ENCODE data around the gene ZNF580.

Gene ZNF580

GRCh38 chr19:55606471-55606787, 34.4 kb upstream of the ZNF580 start:
- no peak for DNase-seq (ENCODE audit: low read depth in 2 of 2)

DNA sequence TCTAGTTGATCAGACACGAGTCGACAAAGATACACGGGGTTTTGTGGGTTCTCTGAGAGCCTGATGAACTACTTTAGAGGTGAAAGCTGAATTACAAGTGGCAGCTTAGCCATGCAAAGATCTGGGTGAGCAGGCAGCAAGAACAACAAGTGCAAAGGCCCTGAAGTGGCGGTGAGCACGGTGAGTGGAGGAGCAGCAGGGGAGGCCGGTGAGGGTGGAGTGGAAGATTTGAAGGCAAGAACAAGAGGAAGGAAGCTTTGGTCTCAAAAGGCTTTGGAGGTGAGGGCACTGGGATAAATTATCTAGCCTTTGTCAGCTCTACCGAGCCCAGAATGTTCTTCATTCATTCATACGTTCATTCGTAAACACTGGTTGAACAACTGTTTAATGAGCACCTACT, 34.0 kb upstream of the ZNF580 start:
- DNase-seq (ENCODE audit: low read depth in 2 of 2): no peak

DNA sequence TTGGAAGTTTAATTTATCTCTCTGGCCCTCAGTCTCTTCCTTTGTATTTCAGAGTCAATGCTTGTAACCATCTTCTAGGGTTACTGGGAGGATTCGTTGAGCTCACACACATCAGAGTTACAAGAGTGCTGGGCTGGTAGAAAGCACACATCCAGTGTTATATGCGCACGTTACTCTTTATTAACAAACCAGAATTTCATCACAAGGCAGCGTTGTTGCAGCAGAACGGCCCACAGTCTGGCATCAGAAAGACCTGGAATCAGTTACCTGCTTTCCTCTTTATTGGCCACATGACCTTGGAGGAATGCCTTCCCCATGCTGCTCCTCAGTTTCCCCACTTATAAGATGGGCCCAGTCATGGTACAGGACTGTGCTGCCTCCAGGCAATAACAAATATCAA, 31.5 kb upstream of the ZNF580 start:
- DNase-seq (ENCODE audit: low read depth in 2 of 2): no peak

GRCh38 chr19:55611300-55611982, 29.4 kb upstream of the ZNF580 start:
- DNase-seq (ENCODE audit: low read depth in 2 of 2): no peak

DNA sequence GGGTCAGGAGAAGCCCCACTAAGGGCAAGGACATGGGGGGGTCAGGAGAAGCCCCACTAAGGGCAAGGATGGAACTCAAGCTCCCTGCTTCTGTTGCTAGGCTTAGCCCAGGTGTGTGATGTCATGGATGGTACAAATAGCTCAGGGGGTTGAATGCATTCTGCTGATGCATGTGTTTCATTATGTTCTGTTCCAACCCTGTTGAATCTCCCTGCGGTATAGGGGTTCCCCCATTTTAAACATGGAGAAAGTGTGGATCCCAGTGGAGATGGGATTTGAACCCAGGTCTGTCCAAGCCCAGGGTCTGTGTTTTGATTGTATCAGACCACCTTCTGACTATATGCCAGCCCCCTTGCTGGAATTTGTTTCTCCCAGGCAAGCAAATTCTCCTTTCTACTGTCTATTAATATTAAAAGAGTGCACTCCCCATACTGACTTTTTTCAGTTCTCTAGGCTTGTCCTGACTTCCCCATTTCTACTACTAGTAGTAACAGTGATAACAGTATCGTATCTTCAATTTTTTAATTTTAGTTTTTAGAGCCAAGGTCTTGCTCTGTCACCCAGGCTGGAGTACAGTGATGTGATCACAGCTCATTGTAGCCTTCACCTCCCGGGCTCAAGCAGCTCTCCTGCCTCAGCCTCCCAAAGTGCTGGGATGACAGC, 28.7 kb upstream of the ZNF580 start:
- DNase-seq (ENCODE audit: low read depth in 2 of 2): no peak

DNA sequence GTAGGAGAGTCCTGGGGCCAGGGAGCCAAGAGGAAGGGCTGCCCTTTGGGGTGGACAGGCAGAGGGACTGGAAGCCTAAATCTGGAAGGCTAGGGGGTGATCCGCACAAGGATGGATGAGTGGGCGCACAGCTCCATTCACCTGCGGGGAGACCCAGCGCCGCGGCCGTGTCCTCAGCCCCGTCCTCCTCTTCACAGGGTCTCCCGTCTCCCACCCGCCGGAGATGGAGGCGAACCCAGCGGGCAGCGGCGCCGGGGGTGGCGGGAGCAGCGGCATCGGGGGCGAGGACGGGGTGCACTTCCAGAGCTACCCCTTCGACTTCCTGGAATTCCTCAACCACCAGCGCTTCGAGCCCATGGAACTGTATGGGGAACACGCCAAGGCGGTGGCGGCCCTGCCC, 27.4 kb upstream of the ZNF580 start:
- no peak for DNase-seq (ENCODE audit: low read depth in 2 of 2)

DNA sequence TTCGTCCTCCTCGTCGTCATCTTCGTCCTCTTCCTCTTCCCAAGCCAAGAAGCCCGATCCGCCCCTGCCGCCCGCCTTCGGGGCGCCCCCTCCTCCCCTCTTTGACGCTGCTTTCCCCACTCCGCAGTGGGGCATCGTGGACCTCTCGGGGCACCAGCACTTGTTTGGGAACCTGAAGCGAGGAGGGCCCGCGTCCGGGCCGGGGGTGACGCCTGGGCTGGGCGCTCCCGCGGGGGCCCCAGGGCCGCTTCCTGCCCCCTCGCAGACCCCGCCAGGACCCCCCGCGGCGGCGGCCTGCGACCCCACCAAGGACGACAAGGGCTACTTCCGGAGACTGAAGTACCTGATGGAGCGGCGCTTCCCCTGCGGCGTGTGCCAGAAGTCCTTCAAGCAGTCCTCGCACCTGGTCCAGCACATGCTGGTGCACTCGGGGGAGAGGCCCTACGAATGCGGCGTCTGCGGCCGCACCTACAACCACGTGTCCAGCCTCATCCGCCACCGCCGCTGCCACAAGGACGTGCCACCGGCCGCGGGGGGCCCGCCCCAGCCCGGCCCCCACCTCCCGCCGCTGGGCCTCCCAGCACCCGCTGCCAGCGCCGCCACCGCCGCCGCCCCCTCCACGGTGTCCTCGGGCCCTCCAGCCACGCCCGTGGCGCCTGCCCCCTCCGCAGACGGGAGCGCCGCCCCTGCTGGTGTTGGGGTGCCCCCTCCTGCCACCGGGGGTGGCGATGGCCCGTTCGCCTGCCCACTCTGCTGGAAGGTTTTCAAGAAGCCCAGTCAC, 26.7 kb upstream of the ZNF580 start:
- no peak for DNase-seq (ENCODE audit: low read depth in 2 of 2)

DNA sequence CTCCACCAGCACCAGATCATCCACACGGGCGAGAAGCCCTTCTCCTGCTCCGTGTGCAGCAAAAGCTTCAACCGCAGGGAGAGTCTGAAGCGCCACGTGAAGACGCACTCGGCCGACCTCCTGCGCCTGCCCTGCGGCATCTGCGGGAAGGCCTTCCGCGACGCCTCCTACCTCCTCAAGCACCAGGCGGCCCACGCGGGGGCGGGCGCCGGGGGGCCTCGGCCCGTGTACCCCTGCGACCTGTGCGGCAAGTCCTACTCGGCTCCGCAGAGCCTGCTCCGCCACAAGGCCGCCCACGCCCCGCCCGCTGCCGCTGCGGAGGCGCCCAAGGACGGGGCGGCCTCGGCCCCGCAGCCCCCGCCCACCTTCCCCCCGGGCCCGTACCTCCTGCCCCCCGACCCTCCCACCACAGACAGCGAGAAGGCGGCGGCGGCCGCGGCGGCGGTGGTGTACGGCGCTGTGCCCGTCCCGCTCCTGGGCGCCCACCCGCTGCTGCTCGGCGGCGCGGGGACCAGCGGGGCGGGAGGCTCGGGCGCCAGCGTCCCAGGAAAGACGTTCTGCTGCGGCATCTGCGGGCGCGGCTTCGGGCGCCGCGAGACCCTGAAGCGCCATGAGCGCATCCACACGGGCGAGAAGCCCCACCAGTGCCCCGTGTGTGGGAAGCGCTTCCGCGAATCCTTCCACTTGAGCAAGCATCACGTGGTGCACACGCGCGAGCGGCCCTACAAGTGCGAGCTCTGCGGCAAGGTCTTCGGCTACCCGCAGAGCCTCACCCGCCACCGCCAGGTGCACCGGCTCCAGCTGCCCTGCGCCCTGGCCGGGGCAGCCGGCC, 25.9 kb upstream of the ZNF580 start:
- no peak for DNase-seq (ENCODE audit: low read depth in 2 of 2)

DNA sequence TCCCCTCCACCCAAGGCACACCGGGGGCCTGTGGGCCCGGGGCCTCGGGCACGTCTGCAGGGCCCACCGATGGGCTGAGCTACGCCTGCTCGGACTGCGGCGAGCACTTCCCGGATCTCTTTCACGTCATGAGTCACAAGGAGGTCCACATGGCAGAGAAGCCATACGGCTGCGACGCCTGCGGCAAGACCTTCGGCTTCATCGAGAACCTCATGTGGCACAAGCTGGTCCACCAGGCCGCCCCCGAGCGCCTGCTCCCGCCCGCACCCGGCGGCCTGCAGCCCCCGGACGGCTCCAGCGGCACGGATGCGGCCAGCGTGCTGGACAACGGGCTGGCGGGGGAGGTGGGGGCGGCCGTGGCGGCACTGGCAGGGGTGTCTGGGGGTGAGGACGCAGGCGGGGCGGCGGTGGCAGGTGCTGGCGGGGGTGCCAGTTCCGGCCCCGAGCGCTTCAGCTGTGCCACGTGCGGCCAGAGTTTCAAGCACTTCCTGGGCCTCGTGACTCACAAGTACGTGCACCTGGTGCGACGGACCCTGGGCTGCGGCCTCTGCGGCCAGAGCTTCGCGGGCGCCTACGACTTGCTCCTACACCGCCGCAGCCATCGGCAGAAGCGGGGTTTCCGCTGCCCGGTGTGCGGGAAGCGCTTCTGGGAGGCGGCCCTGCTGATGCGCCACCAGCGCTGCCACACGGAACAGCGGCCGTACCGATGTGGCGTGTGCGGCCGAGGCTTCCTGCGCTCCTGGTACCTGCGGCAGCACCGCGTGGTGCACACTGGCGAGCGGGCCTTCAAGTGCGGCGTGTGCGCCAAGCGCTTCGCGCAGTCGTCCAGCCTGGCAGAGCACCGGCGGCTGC, 25.0 kb upstream of the ZNF580 start:
- DNase-seq (ENCODE audit: low read depth in 2 of 2): no peak

DNA sequence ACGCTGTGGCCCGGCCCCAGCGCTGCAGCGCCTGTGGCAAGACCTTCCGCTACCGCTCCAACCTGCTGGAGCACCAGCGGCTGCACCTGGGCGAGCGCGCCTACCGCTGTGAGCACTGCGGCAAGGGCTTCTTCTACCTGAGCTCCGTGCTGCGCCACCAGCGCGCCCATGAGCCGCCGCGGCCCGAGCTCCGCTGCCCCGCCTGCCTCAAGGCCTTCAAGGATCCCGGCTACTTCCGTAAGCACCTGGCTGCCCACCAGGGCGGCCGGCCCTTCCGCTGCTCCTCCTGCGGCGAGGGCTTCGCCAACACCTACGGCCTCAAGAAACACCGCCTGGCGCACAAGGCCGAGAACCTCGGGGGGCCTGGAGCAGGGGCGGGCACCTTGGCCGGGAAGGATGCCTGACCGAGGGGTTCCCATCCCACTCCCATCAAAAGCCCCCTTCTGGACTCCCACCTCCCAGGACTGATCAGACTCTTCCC, 24.4 kb upstream of the ZNF580 start:
- DNase-seq (ENCODE audit: low read depth in 2 of 2): no peak

DNA sequence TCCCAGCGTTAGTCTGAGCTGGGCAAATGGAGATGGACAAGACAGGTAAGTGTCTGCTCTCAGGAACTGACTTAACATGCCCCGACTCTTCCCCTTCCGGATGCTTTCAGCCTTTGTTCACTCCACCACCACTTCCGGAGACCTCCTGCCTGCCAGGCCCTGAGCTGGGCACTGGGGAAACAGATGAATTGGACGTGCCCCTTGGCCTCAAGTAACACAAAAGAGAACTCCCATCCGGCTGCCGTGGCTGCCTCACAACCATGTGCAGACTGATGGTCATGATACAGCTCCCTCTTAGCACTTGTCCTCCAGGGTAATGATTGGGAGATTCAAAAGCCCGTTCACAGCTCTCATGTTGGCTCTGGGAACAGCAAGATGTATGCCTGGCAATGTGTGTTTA, 23.4 kb upstream of the ZNF580 start:
- no peak for DNase-seq (ENCODE audit: low read depth in 2 of 2)

- DNase-seq (ENCODE audit: low read depth in 2 of 2): no peak
Observed at GRCh38 chr19:55618426-55618825, 22.4 kb upstream of the ZNF580 start.

GRCh38 chr19:55619286-55619685, 21.5 kb upstream of the ZNF580 start:
- no peak for DNase-seq (ENCODE audit: low read depth in 2 of 2)

GRCh38 chr19:55620410-55621204, 20.2 kb upstream of the ZNF580 start:
- no peak for DNase-seq (ENCODE audit: low read depth in 2 of 2)

- DNase-seq (ENCODE audit: low read depth in 2 of 2): no peak
Observed at GRCh38 chr19:55621205-55621672, 19.6 kb upstream of the ZNF580 start.

GRCh38 chr19:55621673-55622231, 19.1 kb upstream of the ZNF580 start:
- DNase-seq (ENCODE audit: low read depth in 2 of 2): no peak

DNA sequence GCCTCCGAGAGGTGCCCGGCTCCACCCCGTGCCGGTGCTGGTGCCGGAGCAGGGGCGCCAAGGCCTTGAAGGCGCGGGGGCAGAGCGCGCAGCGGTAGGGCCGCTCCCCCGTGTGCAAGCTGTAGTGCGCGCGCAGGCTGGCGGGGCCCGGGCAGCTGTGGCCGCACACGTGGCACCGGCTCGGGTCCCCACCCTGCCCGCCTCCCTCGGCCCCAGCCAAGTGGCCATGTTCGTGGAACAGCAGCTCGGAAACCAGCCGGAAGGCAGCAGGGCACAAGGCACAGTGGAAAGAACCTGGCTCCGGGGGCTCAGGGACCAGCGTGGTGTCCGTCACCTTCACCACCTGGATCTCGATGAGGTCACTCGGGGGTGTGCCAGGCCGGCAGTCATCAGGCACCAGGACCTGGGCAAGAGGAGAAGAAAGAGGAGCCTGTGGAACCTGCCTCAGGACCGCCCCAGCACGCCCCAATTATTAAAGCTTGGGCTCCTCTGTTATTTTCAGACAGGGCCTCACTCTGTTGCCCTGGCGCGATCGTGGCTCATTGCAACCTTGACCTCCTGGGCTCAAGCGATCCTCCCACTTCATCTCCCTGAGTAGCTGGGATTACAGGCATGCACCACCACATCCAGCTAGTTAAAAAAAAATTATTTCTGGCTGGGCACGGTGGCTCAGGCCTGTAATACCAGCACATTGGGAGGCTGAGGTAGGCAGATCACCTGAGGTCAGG, 18.4 kb upstream of the ZNF580 start:
- no peak for DNase-seq (ENCODE audit: low read depth in 2 of 2)

GRCh38 chr19:55623130-55623529, 17.7 kb upstream of the ZNF580 start:
- DNase-seq (ENCODE audit: low read depth in 2 of 2): no peak

DNA sequence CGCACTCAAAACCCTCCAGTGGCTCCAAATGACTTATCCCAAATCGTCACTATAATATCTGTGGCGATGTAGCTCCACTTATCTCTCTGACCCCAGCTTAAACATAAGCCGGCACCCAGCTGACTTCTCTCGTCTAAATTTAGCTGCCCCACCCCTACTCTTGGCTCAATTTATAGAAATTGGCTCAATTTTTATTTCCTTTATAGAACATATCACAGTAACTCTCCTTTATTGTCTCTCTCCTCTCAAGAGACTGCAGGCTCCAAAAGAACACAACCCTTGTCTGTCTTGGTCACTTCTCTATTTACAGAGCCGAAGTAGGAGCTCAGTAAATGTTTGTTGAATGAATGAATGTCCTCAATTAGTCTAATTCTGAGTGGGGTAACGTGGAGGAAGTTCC, 17.2 kb upstream of the ZNF580 start:
- no peak for DNase-seq (ENCODE audit: low read depth in 2 of 2)
